Measurements from ENCODE around the gene EFCC1.

GRCh38 chr3:129005526-129006303 is 4.6 kb downstream of the EFCC1 start:
- TF ChIP-seq CTCF (IDR thresholded peaks at IDR 0.05; ENCODE audit: low read depth, low read length) (no peak), EZH2phosphoT487 (IDR thresholded peaks at IDR 0.05; ENCODE audit: low read depth) (no peak)
